GM12892 (cell line): ENCODE data around the gene SLITRK3.

Experiments
- POLR2A ChIP-seq: IDR thresholded peaks from 2 replicates; pipeline ENCODE4 v1.6.1; 2011; ENCODE audit warnings: low read depth, low read length, control low read depth
- POLR2AphosphoS5 ChIP-seq: IDR thresholded peaks from 2 replicates; pipeline ENCODE4 v1.6.1; 2011; ENCODE audit warnings: low read depth, low read length, control low read depth
- TAF1 ChIP-seq: IDR thresholded peaks from 2 replicates; pipeline ENCODE4 v1.6.1; 2011; ENCODE audit warnings: low read depth, mild to moderate bottlenecking, control low read depth, low read length, borderline replicate concordance

GRCh38 chr3:165204445-165204844, 8.3 kb upstream of the SLITRK3 start:
- TF ChIP-seq POLR2A (no peak), TAF1 (no peak), POLR2AphosphoS5 (no peak)
